ENCODE data around the gene TOMM7.

- TF ChIP-seq, protein P1, sequence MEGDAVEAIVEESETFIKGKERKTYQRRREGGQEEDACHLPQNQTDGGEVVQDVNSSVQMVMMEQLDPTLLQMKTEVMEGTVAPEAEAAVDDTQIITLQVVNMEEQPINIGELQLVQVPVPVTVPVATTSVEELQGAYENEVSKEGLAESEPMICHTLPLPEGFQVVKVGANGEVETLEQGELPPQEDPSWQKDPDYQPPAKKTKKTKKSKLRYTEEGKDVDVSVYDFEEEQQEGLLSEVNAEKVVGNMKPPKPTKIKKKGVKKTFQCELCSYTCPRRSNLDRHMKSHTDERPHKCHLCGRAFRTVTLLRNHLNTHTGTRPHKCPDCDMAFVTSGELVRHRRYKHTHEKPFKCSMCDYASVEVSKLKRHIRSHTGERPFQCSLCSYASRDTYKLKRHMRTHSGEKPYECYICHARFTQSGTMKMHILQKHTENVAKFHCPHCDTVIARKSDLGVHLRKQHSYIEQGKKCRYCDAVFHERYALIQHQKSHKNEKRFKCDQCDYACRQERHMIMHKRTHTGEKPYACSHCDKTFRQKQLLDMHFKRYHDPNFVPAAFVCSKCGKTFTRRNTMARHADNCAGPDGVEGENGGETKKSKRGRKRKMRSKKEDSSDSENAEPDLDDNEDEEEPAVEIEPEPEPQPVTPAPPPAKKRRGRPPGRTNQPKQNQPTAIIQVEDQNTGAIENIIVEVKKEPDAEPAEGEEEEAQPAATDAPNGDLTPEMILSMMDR (IDR thresholded peaks at IDR 0.05), result no peak
- TF ChIP-seq POLR2AphosphoS5 (IDR thresholded peaks at IDR 0.05; ENCODE audit: low read depth, low read length) (no peak), SIN3A (IDR thresholded peaks at IDR 0.05; ENCODE audit: borderline replicate concordance, insufficient read depth, low read depth, low read length) (no peak)
- TF ChIP-seq, protein P2, sequence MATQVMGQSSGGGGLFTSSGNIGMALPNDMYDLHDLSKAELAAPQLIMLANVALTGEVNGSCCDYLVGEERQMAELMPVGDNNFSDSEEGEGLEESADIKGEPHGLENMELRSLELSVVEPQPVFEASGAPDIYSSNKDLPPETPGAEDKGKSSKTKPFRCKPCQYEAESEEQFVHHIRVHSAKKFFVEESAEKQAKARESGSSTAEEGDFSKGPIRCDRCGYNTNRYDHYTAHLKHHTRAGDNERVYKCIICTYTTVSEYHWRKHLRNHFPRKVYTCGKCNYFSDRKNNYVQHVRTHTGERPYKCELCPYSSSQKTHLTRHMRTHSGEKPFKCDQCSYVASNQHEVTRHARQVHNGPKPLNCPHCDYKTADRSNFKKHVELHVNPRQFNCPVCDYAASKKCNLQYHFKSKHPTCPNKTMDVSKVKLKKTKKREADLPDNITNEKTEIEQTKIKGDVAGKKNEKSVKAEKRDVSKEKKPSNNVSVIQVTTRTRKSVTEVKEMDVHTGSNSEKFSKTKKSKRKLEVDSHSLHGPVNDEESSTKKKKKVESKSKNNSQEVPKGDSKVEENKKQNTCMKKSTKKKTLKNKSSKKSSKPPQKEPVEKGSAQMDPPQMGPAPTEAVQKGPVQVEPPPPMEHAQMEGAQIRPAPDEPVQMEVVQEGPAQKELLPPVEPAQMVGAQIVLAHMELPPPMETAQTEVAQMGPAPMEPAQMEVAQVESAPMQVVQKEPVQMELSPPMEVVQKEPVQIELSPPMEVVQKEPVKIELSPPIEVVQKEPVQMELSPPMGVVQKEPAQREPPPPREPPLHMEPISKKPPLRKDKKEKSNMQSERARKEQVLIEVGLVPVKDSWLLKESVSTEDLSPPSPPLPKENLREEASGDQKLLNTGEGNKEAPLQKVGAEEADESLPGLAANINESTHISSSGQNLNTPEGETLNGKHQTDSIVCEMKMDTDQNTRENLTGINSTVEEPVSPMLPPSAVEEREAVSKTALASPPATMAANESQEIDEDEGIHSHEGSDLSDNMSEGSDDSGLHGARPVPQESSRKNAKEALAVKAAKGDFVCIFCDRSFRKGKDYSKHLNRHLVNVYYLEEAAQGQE (IDR thresholded peaks at IDR 0.05; ENCODE audit: insufficient read depth in 1 of 2, low read depth in 2 of 2, low read length in 1 of 2), result no peak
Observed at GRCh38 chr7:22872096-22872807, 49.6 kb upstream of the TOMM7 start.

Measured in Panc1 (cell line).